Ascending aorta (tissue), 2 donors: ENCODE data around the gene CDH13. TPM values are rescaled to one million over a fixed set of nuclear protein-coding genes. Genes with fewer than 3 reads are reported as not detected.
A peak's percentile ranks its signal among the peaks of the same experiment; 100 is the strongest.

ENCODE experiments used
- DNase-seq, 2 donors: peaks; one replicate each; pipeline ENCODE4 v3.0.0-alpha.2; 2019; ENCODE audit warnings: low spot score in 2 of 2
- H3K27ac ChIP-seq, 2 donors: fragments of 200-600 bp; sonication (generic); one replicate each; pipeline ENCODE4 v1.5.1; 2016 to 2017; ENCODE audit warnings: mild to moderate bottlenecking in 1 of 2
- H3K27me3 ChIP-seq: fragments of 200-600 bp; sonication (generic); one replicate; pipeline ENCODE4 v1.5.1; 2017
- H3K36me3 ChIP-seq, 2 donors: fragments of 200-600 bp; sonication (generic); one replicate each; pipeline ENCODE4 v1.5.1; 2016
- H3K4me1 ChIP-seq, 2 donors: fragments of 200-600 bp; sonication (generic); one replicate each; pipeline ENCODE4 v1.5.1; 2016 to 2017; ENCODE audit warnings: mild to moderate bottlenecking in 1 of 2
- H3K4me3 ChIP-seq, 2 donors: fragments of 200-600 bp; sonication (generic); one replicate each; pipeline ENCODE4 v1.5.1; 2016 to 2017; ENCODE audit warnings: mild to moderate bottlenecking in 1 of 2
- H3K9me3 ChIP-seq, 2 donors: fragments of 200-600 bp; sonication (generic); one replicate each; pipeline ENCODE4 v1.5.1; 2016
- CTCF ChIP-seq, 3 experiments: fragments of 200-600 bp in 2 of 3; fragments of 450-650 bp in 1 of 3; sonication (generic) in 2 of 3; IDR thresholded peaks; one replicate each; pipeline ENCODE4 v1.5.1; 2016 to 2019; ENCODE audit warnings: antibody characterized with exemption in 3 of 3, mild to moderate bottlenecking in 1 of 3, moderate library complexity in 1 of 3
- intact Hi-C: fragments of 100-400 bp; cut with DNase I; formaldehyde crosslinking; loops from one replicate; pipeline ENCODE4 v1.15.1; 2023
- total RNA-seq: library from RNA; depleted of rRNA; stranded (reverse); fragments of >200 nt; gene quantifications from one replicate; pipeline ENCODE4 v1.1.0, GENCODE V29; 2016

Gene CDH13
- total RNA-seq, 1 donor from 2014 or later: 160 TPM

- no peak for DNase-seq
- H3K27me3 ChIP-seq: no peaks in the 10 kb centered on the region
- H3K27ac ChIP-seq: peak overlapping the region; percentile 4 to 49
- no peak for TF ChIP-seq CTCF (IDR thresholded peaks at IDR 0.05)
- H3K36me3 ChIP-seq: no peaks in the 10 kb centered on the region
- no peak overlapping the region for H3K4me3 ChIP-seq
- H3K4me1 ChIP-seq: peaks cover 6 to 27% of the 10 kb centered on the region in 2 donors
- intact Hi-C loops: no loop called here
- H3K9me3 ChIP-seq: no peaks in the 10 kb centered on the region
These were observed 256.4 kb downstream of the CDH13 start for GRCh38 chr16:82882982-82883835.

GRCh38 chr16:82884320-82884898, 257.6 kb downstream of the CDH13 start:
- Histone ChIP-seq H3K4me1 (peaks cover 8 to 33% of the 10 kb centered on the region in 2 donors), H3K27ac (peak overlapping the region; percentile 48 to 49)
- TF ChIP-seq CTCF (IDR thresholded peaks at IDR 0.05): no peak

GRCh38 chr16:82886146-82886545, 259.4 kb downstream of the CDH13 start:
- no peak for TF ChIP-seq CTCF (IDR thresholded peaks at IDR 0.05)
- Histone ChIP-seq H3K4me1 (peaks cover 8 to 37% of the 10 kb centered on the region in 2 donors), H3K36me3 (no peaks in the 10 kb centered on the region), H3K27me3 (no peaks in the 10 kb centered on the region), H3K9me3 (no peaks in the 10 kb centered on the region), H3K4me3 (no peak overlapping the region), H3K27ac (no peak overlapping the region)
- no peak for DNase-seq
- intact Hi-C loops: no loop called here

More at GRCh38 chr16:82884320-82884898, 257.6 kb downstream of the CDH13 start:
- no peak for DNase-seq
- Histone ChIP-seq H3K9me3 (no peaks in the 10 kb centered on the region), H3K27me3 (no peaks in the 10 kb centered on the region), H3K4me3 (no peak overlapping the region), H3K36me3 (no peaks in the 10 kb centered on the region)
- intact Hi-C loops: no loop called here

- no peaks in the 10 kb centered on the region for H3K27me3 ChIP-seq
- H3K4me1 ChIP-seq: peaks cover 8 to 49% of the 10 kb centered on the region in 2 donors
- H3K27ac ChIP-seq: peak overlapping the region; percentile 13 to 36
- intact Hi-C loops: no loop called here
- TF ChIP-seq CTCF (IDR thresholded peaks at IDR 0.05): no peak
- no peaks in the 10 kb centered on the region for H3K36me3 ChIP-seq
- peak overlapping the region in 1 of 2 donors; percentile 10 for H3K4me3 ChIP-seq
- no peaks in the 10 kb centered on the region for H3K9me3 ChIP-seq
- DNase-seq: no peak
These were observed 261.8 kb downstream of the CDH13 start for GRCh38 chr16:82888591-82889001.

- peaks cover 3 to 39% of the 10 kb centered on the region in 2 donors for H3K4me1 ChIP-seq
- no peak for DNase-seq
- TF ChIP-seq CTCF (IDR thresholded peaks at IDR 0.05): no peak
- H3K36me3 ChIP-seq: no peaks in the 10 kb centered on the region
- no peaks in the 10 kb centered on the region for H3K9me3 ChIP-seq
- no peak overlapping the region for H3K4me3 ChIP-seq
- peak overlapping the region; percentile 63 for H3K27ac ChIP-seq
- intact Hi-C loops: no loop called here
- H3K27me3 ChIP-seq: no peaks in the 10 kb centered on the region
These were observed 264.7 kb downstream of the CDH13 start for GRCh38 chr16:82891424-82891823.
